Non-pigmented ciliary epithelial cell (primary cell): ENCODE data around the gene GPR176.

ENCODE experiments used
- DNase-seq: peaks from one replicate; pipeline ENCODE4 v3.0.0-alpha.2; 2010; ENCODE audit warnings: low read depth

GPR176 gene

GRCh38 chr15:39804026-39804425 lies 116.0 kb downstream of the GPR176 start:
- peak; percentile 46 for DNase-seq

DNA sequence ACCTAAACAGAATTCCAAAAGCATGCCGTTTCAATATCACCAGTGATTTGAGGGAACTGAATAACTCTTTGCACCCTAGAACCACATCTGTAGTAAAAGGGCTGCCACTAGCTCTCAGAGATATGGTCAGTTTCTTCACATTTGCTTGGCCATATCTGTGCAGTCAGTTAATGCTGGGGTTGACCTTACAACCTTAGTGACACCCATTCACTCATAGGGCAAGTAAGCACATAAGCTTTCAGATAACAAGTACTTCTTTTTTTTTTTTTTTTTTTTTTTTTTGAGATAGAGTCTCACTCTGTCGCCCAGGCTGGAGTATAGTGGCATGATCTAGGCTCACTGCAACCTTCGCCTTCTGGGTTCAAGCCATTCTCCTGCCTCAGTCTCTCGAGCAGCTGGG lies 117.0 kb downstream of the GPR176 start:
- DNase-seq, result no peak

DNA sequence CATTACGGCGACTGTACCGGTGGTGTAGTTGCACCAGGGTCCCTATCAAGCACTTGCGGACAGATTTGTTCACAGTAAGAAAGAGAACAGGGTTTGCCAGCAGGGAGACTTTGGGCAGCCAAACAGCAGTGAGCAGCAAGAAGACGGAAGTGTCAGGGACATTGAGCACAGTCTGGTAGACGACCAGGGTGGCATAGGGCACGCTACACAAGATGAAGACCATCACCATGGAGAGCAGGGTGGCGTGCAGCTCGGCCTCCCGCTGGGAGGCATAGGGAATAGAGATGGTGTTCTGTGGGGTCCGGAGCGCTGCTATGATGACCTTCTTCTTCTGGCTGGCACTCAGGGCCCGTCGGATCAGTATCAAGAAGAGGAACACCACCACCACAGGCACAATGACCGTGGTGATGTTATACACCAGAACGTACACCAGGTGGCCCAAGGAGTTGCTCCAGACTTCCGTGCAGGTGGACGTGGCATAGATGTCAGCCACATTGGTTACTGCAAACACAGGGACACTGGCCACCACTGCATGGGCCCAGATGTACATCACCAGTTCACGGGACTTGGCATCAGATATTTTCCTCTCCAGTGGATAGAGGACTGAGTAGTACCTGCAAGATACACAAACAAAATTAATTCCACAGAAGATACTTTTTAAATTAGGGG lies 118.3 kb downstream of the GPR176 start:
- DNase-seq, result no peak

DNA sequence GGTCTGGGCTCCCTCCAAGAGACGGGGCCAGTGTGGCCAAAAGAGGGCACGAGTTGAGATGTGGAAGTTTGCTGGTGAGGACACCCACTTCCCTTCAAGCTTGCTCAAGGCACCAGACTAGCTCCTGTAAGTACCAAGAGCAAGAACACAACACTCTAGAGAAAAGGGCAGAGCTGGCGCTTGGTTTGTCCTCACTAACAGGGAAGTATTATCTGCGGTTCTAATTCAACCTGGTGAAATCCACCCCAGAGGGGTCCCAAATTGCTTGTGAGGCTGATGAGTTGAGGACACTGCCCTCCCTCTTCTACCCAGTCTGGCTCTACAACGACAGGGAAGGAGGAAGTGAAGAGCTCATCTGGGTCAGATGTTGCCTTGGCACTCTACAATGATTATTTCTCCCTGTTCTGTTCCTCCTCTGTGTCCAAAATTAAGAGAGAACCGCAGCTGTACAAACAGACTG lies 120.5 kb downstream of the GPR176 start:
- DNase-seq, result no peak

DNA sequence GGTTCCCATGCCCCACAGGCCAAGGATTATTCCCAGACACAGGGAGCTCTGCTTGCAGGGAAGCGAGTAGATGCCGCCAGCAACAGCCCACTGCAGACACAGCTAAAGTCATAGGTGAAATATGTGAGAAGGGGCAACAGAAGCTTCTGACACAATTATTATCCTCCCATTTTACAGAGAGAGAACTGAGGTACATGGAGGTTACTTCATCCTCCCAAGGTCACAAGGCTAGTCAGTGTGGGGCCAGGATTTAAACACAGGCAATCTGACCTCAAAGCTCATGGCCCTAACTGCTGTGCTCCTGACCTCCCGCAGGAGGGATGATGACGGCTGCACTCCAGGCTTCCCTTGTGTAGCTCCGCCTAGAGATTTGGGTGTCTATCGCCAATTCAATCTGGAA lies 121.7 kb downstream of the GPR176 start:
- no peak for DNase-seq

- no peak for DNase-seq
Observed at GRCh38 chr15:39797407-39797806, 122.7 kb downstream of the GPR176 start.

DNA sequence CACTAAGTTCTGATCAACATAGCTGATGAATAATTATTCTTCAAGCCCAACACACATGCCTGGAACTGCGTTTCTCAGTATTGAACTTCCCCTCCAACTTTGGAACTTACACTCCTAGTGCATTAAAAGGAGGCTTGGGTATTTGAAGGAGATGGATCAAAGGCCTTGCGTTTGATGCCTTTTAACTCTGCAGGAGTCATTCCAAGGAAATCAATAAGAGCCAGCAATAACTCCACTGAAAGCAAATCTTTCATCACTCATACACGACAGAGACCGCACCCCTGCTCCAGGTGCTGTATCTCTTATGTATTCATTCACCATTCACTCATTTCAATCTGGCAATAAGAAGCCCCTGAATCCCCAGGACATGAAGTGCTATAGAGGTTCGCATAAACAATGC lies 123.5 kb downstream of the GPR176 start:
- no peak for DNase-seq

DNA sequence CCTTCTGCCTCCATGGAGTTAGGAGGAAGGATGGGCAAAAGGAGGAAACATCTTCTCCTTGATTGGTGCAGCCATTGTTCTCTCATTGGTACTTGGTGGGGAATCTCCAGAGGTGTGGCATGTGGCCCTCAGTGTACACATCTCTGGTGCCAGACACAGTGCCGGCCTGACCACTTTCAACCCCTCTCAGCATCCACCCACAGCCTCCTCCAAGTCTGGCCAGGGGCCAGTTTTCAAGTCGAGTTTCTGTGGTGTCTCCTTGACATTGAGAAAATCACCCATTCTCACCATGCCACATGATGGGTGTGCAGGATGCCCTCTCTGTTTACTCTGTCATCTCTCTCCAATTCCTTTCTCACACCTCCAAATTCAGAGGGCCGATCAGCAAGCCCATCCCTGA lies 124.6 kb downstream of the GPR176 start:
- DNase-seq, result no peak

GRCh38 chr15:39794954-39795353 lies 125.1 kb downstream of the GPR176 start:
- DNase-seq, result no peak

DNA sequence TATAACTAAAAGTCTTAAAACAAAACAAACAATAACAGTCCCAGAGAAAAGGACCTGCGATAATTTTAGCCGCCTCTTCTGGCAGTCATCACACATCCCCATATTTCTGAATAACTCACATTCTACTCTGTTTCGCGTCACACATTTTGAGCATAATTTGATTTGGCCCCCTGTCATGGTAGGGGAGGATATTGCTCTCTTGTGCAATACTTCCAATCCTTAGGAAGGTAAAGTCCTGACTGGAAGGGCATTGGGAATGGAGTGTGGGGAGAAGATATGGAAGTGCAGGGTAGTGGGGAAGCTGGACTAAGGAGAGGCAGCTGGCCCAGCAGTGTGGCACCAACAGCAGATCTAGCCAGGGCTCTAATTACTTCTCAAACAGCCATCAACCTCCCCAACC lies 126.1 kb downstream of the GPR176 start:
- DNase-seq, result no peak

- no peak for DNase-seq
Observed at GRCh38 chr15:39792844-39793335, 127.2 kb downstream of the GPR176 start.

- DNase-seq, result no peak
Observed at GRCh38 chr15:39792025-39792843, 127.8 kb downstream of the GPR176 start.

DNA sequence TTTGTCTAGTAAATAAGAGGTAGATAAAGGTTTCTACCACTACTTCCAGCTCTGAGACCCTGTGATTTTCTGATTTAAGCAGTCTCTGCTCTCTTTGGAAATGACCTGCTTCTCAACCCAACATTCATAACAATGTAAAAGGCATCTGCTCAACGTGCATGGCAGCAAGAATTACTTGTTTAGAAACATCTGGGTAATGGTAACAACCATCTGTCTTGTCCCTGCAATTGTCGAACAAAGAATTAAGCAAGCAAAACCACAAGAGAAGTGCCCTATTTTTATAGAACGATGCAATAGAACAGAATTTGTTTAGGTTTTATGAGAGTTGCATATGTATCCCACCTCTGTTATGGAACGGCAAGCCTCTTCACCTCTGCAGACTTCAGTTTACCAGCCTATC lies 130.3 kb downstream of the GPR176 start:
- no peak for DNase-seq

- no peak for DNase-seq
Observed at GRCh38 chr15:39788800-39789565, 131.1 kb downstream of the GPR176 start.

DNA sequence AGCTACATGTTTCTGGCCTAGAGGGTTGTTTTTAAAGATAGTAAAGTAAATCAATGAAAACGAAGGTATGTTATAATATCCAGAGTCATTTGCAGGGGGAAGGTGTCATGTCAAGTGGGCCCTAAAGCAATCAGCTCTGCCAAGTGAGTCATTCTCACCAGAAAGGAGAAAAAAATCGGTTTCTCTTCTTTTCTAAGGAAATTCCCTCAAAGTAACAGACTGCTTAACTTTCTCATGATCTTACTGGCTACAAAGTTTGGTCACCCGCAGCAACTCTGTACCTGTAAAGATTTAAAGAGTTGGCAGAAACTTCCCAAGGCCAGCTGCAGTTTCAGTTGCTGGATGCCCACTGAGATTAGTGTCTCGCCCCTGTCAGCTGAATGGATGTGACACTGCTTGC lies 132.0 kb downstream of the GPR176 start:
- DNase-seq, result no peak

DNA sequence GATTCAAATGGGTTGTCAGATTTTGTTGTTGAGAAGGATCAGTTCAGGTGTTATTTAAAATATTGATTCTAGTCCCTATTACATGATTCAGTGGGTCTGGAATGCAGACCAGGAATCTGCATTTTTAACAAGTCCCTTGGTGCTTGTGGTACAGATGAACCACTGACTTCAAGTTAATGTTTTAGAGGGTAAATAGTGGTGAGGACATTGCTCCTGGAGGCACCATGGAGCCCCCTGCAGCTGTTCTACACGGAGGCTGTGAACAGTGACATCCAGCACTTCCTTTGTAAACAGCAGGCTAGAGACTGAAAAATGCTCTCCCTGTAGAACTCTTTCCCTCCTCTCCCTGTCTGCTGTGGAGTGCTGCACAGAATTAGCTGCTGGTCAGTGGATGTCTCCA lies 132.6 kb downstream of the GPR176 start:
- DNase-seq, result no peak

- no peak for DNase-seq
Observed at GRCh38 chr15:39786447-39787056, 133.5 kb downstream of the GPR176 start.

DNA sequence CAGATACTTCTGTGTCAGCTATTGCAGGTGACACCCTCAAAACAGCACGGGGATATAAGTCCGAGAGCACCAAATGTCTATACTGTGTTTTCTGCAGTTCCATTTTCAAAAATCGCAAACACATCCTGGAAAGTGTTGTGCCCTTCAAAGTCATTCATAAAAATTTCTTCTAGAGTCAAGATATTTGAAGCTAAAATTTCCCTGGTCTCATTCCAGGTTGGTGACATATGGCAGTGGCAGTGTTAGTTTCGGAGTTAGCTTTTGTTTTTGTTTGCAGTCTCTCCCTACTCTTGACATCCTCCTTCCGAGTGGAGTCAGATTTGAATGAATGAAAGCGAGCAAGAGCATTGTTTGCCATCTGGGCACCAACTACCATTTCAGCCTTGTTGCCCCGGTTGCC lies 134.2 kb downstream of the GPR176 start:
- no peak for DNase-seq

DNA sequence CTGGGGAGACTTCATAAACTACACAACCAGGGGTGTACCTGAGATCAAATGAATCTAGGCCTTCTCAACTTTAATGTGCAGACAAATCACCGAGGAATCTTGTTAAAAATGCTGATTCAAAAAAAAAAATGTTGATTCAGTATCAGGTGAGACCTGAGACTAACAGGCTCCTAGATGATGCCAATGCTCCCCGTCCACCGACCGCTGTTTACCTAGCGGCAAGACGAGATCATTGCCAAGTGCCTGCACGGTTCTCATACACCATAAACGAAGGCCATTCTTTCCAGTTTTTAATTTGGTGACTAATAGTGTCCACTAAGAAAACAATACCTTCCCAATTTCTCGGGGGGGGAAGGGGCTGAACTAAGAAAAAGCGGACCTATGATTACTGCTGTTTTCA lies 134.9 kb downstream of the GPR176 start:
- no peak for DNase-seq

GRCh38 chr15:39784638-39785037 lies 135.4 kb downstream of the GPR176 start:
- no peak for DNase-seq

- DNase-seq, result no peak
Observed at GRCh38 chr15:39784125-39784524, 135.9 kb downstream of the GPR176 start.

DNA sequence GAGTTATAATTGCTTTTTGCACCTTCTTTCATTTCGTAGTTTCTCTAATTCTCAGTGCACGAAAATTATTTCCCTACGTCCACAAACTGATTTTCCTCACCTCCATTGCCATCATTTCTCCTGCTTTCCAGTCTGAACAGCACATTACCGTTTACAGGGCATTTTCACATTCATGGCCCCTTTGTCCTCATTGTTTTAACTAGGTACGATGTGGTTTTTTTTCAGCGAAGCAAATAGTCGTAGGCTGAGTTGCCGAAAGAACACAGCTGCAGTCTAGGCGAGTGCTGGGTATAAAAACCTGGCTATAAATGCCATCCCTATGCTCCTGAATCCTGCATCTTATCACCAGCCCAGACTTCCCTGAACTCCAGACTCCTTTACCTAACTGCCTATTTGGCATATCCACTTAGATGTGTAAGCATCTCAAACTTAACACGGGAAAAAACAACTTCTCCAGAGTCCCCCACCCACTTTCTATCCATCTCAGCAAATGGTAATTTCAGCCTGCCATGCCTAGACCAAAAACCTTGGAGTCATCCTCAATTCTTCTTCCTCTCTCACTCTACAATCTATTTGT lies 136.7 kb downstream of the GPR176 start:
- DNase-seq, result no peak
